GM19099 (cell line): Measurements from ENCODE around the gene FCRL5.

Source experiments
- POLR2A ChIP-seq: IDR thresholded peaks from 3 replicates; pipeline ENCODE4 v1.6.1; 2011; ENCODE audit warnings: low read depth; ENCODE audit not compliant: insufficient read length; ENCODE audit errors: extremely low read depth

FCRL5 gene

GRCh38 chr1:157505481-157506272 lies 46.6 kb downstream of the FCRL5 start:
- TF ChIP-seq POLR2A: no peak

- no peak for TF ChIP-seq POLR2A
Measured at GRCh38 chr1:157504646-157505045, 47.7 kb downstream of the FCRL5 start.

DNA sequence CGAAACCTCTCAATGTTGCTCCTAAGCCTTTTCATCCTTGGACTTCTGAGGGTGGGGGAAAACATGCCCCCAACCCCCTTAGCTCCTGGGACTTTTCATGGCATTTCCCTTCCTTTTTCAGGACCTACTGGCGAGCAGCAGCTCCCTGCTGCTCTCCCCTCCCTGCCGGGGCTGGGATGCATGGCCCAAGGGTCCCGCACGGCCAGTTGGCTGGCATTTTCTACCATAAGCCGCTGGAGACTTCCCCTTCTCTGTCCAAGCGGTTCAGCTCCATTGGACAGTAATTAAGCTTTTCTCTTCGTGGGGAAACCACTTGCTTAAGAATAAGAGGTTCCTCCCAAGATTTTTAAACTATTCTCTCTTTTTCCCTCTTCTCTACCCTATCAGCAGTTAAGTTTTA lies 52.8 kb downstream of the FCRL5 start:
- no peak for TF ChIP-seq POLR2A

- no peak for TF ChIP-seq POLR2A
Measured at GRCh38 chr1:157498736-157499090, 53.6 kb downstream of the FCRL5 start.

- TF ChIP-seq POLR2A: no peak
Measured at GRCh38 chr1:157497987-157498735, 54.2 kb downstream of the FCRL5 start.

GRCh38 chr1:157497284-157497683 lies 55.0 kb downstream of the FCRL5 start:
- TF ChIP-seq POLR2A: no peak

- no peak for TF ChIP-seq POLR2A
Measured at GRCh38 chr1:157496121-157496526, 56.2 kb downstream of the FCRL5 start.

DNA sequence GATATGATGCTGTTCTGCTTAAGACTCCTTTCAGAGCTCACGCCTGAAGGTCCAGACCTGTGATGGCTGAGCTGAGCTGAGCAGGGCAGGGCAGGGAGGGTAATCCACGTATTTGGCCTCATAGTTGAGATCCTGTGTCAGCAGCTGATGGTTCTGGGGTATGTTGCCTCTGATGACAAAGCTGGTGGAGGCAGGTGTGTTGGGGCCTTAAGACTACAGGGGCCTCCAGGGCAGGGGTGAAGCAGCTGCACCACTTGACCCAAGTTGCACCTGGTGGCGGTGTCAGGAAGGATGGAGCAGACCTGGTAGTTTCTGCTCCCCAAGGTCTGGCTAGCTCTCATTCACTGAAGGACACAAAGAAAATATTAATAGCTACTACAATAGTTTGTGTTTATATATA lies 57.0 kb downstream of the FCRL5 start:
- TF ChIP-seq POLR2A: no peak

- no peak for TF ChIP-seq POLR2A
Measured at GRCh38 chr1:157494093-157494492, 58.2 kb downstream of the FCRL5 start.

DNA sequence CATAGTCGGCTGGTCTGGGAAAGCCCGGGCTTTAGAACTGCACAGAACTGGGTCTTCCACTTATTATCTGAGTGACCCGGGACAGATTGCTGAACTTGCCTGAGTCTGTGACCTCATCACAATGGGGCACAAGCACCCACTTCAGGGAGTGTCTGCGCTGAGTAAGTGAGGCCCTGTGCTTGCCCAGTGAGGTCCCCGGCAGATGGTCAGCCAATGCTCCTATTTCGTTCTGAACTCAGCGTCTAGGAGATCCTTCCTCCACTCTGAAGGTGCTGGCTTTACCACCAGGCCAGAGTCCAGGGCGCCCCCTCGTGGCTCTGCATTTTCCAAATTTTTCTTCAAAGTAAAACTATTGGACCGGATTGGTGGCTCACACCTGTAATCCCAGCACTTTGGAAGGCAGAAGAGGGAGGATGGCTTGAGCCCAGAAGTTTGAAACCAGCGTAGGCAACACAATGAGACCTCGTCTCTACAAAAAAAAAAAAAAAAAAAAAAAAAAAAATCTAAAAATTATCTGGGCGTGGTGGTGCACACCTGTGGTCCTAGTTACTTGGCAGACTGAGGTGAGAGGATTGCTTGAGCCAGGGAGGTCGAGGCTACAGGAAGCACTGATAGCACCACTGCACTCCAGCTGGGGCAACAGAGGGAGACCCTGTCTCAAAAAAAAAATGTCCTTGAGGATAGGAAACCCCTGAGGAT lies 61.7 kb downstream of the FCRL5 start:
- TF ChIP-seq POLR2A: no peak

DNA sequence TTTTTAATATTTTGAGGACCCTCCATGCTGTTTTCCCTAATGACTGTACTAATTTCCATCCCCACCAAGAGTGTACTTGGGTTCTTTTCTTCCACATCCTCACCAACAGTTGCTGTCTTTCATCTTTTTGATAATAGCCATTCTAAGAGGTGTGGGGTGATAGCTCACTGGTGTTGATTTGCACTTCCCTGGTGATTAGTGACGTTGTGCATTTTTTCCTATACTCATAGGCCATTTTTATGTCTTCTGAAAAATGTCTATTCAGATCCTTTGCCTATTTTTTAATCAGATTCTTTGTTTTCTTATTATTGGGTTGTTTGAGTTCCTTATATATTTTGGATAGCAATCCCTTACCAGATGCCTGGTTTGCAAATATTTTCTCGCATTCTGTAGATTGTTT lies 64.2 kb downstream of the FCRL5 start:
- no peak for TF ChIP-seq POLR2A

GRCh38 chr1:157487504-157487903 lies 64.8 kb downstream of the FCRL5 start:
- no peak for TF ChIP-seq POLR2A

- no peak for TF ChIP-seq POLR2A
Measured at GRCh38 chr1:157487096-157487495, 65.2 kb downstream of the FCRL5 start.

- TF ChIP-seq POLR2A: no peak
Measured at GRCh38 chr1:157485793-157486192, 66.5 kb downstream of the FCRL5 start.

GRCh38 chr1:157484573-157484972 lies 67.7 kb downstream of the FCRL5 start:
- TF ChIP-seq POLR2A: no peak

GRCh38 chr1:157483635-157484034 lies 68.7 kb downstream of the FCRL5 start:
- no peak for TF ChIP-seq POLR2A
